Stomach (tissue), 4 donors: Measurements from ENCODE around the gene MUC5B.
"Not testable (repeated sequence)": the region's sequence is repeated elsewhere in the genome, so short reads cannot be mapped to it uniquely, and the experiment has no call there.

Experiments
- CTCF ChIP-seq, 7 experiments: fragments of 450-650 bp in 4 of 7; fragments of 200-600 bp in 3 of 7; sonication (generic) in 3 of 7; IDR thresholded peaks; one replicate each; pipeline ENCODE4 v1.5.1; 2016 to 2019; ENCODE audit warnings: antibody characterized with exemption in 7 of 7, control low read depth in 2 of 7, mild to moderate bottlenecking in 1 of 7
- EP300 ChIP-seq: sonication (generic); formaldehyde crosslinking; IDR thresholded peaks from one replicate; pipeline ENCODE4 v1.6.1; 2017; ENCODE audit warnings: antibody characterized with exemption
- POLR2A ChIP-seq, 4 donors: fragments of 450-650 bp; IDR thresholded peaks; one replicate each; pipeline ENCODE4 v1.6.1; 2016; ENCODE audit warnings: antibody characterized with exemption in 4 of 4, control low read depth in 2 of 4, mild to moderate bottlenecking in 1 of 4, moderate library complexity in 1 of 4
- POLR2AphosphoS5 ChIP-seq, 3 donors: sonication (generic); formaldehyde crosslinking; IDR thresholded peaks; one replicate each; pipeline ENCODE4 v1.6.1; 2016; ENCODE audit warnings: antibody characterized with exemption in 3 of 3

GRCh38 chr11:1250411-1250810, 27.5 kb downstream of the MUC5B start:
- not testable (repeated sequence) for TF ChIP-seq EP300; CTCF (IDR thresholded peaks at IDR 0.05); POLR2A (IDR thresholded peaks at IDR 0.05); POLR2AphosphoS5 (IDR thresholded peaks at IDR 0.05)
